Superior temporal gyrus (tissue), 1 donor: ENCODE measurements around the gene CCDC194.

Source experiments
- DNase-seq: peaks from one replicate; pipeline ENCODE4 v3.0.0-alpha.2; 2016; ENCODE audit errors: extremely low spot score

Gene CCDC194

GRCh38 chr19:17406046-17406886 is 12.3 kb upstream of the CCDC194 start:
- no peak for DNase-seq

- DNase-seq, result peak; percentile 24
Measured at GRCh38 chr19:17405250-17406045, 11.5 kb upstream of the CCDC194 start, which contains the start of gene BST2. BST2 (minus strand) TSS chr19:17405630; CDS start chr19:17405575, 55 bp downstream.

- DNase-seq, result no peak
Measured at GRCh38 chr19:17404621-17405249, 10.7 kb upstream of the CCDC194 start.

GRCh38 chr19:17404015-17404414 is 10.0 kb upstream of the CCDC194 start:
- DNase-seq, result no peak

- DNase-seq, result no peak
Measured at GRCh38 chr19:17402982-17403855, 9.2 kb upstream of the CCDC194 start.

GRCh38 chr19:17401628-17402027 is 7.6 kb upstream of the CCDC194 start:
- DNase-seq, result no peak

GRCh38 chr19:17398902-17399527 is 5.0 kb upstream of the CCDC194 start:
- DNase-seq, result no peak

GRCh38 chr19:17394891-17395415 is 957 bp upstream of the CCDC194 start:
- DNase-seq, result no peak

- no peak for DNase-seq
Measured at GRCh38 chr19:17393002-17393401, 994 bp downstream of the CCDC194 start.

- peak; percentile 32 for DNase-seq
Measured at GRCh38 chr19:17391371-17392151, 2.4 kb downstream of the CCDC194 start.

- DNase-seq, result peak; percentile 79
Measured at GRCh38 chr19:17390665-17391370, 3.2 kb downstream of the CCDC194 start.

GRCh38 chr19:17389957-17390664 is 3.9 kb downstream of the CCDC194 start:
- DNase-seq, result no peak

GRCh38 chr19:17389288-17389687 is 4.7 kb downstream of the CCDC194 start:
- DNase-seq, result no peak

- peak; percentile 34 for DNase-seq
Measured at GRCh38 chr19:17385878-17386611, 8.0 kb downstream of the CCDC194 start.

GRCh38 chr19:17380426-17381138 is 13.4 kb downstream of the CCDC194 start:
- no peak for DNase-seq

GRCh38 chr19:17379221-17379631 is 14.8 kb downstream of the CCDC194 start:
- DNase-seq, result no peak

- DNase-seq, result no peak
Measured at GRCh38 chr19:17378271-17378670, 15.7 kb downstream of the CCDC194 start.
